C4-2B (cell line): ENCODE data around the gene DPF3.

Experiments
- ZFX ChIP-seq: fragments of 450-650 bp; IDR thresholded peaks from 2 replicates; pipeline ENCODE4 v1.6.1; 2017
- TF ChIP-seq, protein P1 (sequence below): fragments of 450-650 bp; conservative IDR thresholded peaks from 2 replicates; pipeline ENCODE4 v1.5.1; 2017; ENCODE audit warnings: mild to moderate bottlenecking

DNA sequence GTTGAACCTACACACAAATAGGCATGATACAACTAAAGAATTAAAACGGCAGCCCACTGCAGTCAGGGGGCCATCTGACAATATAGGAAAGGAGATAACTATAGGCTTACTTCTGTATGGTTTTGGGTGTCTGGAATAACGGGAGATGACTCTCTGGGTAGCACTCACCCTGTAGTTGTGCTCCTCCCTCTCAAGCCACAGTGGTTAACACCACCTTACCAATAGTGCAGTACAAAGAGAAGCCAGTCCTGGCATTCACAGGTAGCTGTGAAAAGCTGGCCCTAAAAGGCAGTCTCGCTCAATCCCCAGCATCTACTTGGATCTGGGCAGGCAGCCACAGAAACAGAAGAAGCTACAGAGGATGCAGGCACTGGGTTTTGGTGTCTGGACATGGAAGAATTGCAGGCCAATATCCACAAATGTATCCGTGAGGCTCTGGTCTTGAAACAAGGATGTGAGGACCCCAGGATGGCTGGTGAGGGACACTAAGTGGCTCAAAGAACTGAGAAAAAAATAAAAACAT lies 93.0 kb downstream of the DPF3 start:
- TF ChIP-seq, protein P1, sequence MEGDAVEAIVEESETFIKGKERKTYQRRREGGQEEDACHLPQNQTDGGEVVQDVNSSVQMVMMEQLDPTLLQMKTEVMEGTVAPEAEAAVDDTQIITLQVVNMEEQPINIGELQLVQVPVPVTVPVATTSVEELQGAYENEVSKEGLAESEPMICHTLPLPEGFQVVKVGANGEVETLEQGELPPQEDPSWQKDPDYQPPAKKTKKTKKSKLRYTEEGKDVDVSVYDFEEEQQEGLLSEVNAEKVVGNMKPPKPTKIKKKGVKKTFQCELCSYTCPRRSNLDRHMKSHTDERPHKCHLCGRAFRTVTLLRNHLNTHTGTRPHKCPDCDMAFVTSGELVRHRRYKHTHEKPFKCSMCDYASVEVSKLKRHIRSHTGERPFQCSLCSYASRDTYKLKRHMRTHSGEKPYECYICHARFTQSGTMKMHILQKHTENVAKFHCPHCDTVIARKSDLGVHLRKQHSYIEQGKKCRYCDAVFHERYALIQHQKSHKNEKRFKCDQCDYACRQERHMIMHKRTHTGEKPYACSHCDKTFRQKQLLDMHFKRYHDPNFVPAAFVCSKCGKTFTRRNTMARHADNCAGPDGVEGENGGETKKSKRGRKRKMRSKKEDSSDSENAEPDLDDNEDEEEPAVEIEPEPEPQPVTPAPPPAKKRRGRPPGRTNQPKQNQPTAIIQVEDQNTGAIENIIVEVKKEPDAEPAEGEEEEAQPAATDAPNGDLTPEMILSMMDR, result no peak
- no peak for TF ChIP-seq ZFX
